ENCODE measurements around the gene FOXJ3. TPM values are rescaled to one million over a fixed set of nuclear protein-coding genes. Genes with fewer than 3 reads are reported as not detected.

The FOXJ3 gene
- total and polyA plus RNA-seq, 9 donors = 18.7 to 59.0 (median 49.4) TPM

GRCh38 chr1:42259739-42260064, 75.3 kb downstream of the FOXJ3 start:
- no peak for TF ChIP-seq CTCF (IDR thresholded peaks at IDR 0.05)
- no peak for TF ChIP-seq POLR2A (IDR thresholded peaks at IDR 0.05)
- no peak for TF ChIP-seq EP300 (IDR thresholded peaks at IDR 0.05)
- WGBS, 3 donors = 17 to 21% (median 18%) methylated on average over 4 of the region's 4 CpGs
- Histone ChIP-seq H3K27me3 (no peaks in the 10 kb centered on the region), H3K4me3 (no peak overlapping the region), H3K36me3 (no peaks in the 10 kb centered on the region), H3K27ac (no peak overlapping the region), H3K4me1 (ENCODE audit: insufficient read depth) (peaks cover 5% of the 10 kb centered on the region), H3K9me3 (no peaks in the 10 kb centered on the region)
- intact Hi-C loops (cut with DNase I) = no loop called here
- no peak for DNase-seq

GRCh38 chr1:42259059-42259738, 75.8 kb downstream of the FOXJ3 start:
- TF ChIP-seq CTCF (IDR thresholded peaks at IDR 0.05) (no peak), EP300 (IDR thresholded peaks at IDR 0.05) (no peak), POLR2A (IDR thresholded peaks at IDR 0.05) (no peak)
- Histone ChIP-seq H3K27me3 (no peaks in the 10 kb centered on the region), H3K4me1 (ENCODE audit: insufficient read depth) (peaks cover 5% of the 10 kb centered on the region), H3K9me3 (no peaks in the 10 kb centered on the region), H3K36me3 (no peaks in the 10 kb centered on the region), H3K4me3 (no peak overlapping the region), H3K27ac (no peak overlapping the region)
- intact Hi-C loops (cut with DNase I) = no loop called here
- no peak for DNase-seq
- 48 to 55% (median 53%) methylated on average over 4 of the region's 4 CpGs for WGBS, 3 donors

GRCh38 chr1:42258218-42258617, 76.8 kb downstream of the FOXJ3 start:
- intact Hi-C loops (cut with DNase I) = no loop called here
- DNase-seq = no peak
- Histone ChIP-seq H3K27ac (no peak overlapping the region), H3K9me3 (no peaks in the 10 kb centered on the region), H3K36me3 (no peaks in the 10 kb centered on the region), H3K4me3 (no peak overlapping the region), H3K4me1 (ENCODE audit: insufficient read depth) (peaks cover 5% of the 10 kb centered on the region), H3K27me3 (no peaks in the 10 kb centered on the region)
- WGBS, 3 donors = 81 to 88% (median 84%) methylated on average over 1 of the region's 1 CpG
- TF ChIP-seq POLR2A (IDR thresholded peaks at IDR 0.05) = no peak
- no peak for TF ChIP-seq CTCF (IDR thresholded peaks at IDR 0.05)
- no peak for TF ChIP-seq EP300 (IDR thresholded peaks at IDR 0.05)

GRCh38 chr1:42251042-42251441, 84.0 kb downstream of the FOXJ3 start:
- Histone ChIP-seq H3K9me3 (no peaks in the 10 kb centered on the region), H3K36me3 (no peaks in the 10 kb centered on the region), H3K4me1 (ENCODE audit: insufficient read depth) (no peaks in the 10 kb centered on the region), H3K27ac (no peak overlapping the region), H3K4me3 (no peak overlapping the region), H3K27me3 (no peaks in the 10 kb centered on the region)
- 94 to 99% (median 97%) methylated on average over 1 of the region's 1 CpG for WGBS, 3 donors
- intact Hi-C loops (cut with DNase I) = no loop called here
- TF ChIP-seq POLR2A (IDR thresholded peaks at IDR 0.05) (no peak), EP300 (IDR thresholded peaks at IDR 0.05) (no peak), CTCF (IDR thresholded peaks at IDR 0.05) (no peak)
- DNase-seq = no peak
